ENCODE measurements around the gene PTGDS.

The PTGDS gene

DNA sequence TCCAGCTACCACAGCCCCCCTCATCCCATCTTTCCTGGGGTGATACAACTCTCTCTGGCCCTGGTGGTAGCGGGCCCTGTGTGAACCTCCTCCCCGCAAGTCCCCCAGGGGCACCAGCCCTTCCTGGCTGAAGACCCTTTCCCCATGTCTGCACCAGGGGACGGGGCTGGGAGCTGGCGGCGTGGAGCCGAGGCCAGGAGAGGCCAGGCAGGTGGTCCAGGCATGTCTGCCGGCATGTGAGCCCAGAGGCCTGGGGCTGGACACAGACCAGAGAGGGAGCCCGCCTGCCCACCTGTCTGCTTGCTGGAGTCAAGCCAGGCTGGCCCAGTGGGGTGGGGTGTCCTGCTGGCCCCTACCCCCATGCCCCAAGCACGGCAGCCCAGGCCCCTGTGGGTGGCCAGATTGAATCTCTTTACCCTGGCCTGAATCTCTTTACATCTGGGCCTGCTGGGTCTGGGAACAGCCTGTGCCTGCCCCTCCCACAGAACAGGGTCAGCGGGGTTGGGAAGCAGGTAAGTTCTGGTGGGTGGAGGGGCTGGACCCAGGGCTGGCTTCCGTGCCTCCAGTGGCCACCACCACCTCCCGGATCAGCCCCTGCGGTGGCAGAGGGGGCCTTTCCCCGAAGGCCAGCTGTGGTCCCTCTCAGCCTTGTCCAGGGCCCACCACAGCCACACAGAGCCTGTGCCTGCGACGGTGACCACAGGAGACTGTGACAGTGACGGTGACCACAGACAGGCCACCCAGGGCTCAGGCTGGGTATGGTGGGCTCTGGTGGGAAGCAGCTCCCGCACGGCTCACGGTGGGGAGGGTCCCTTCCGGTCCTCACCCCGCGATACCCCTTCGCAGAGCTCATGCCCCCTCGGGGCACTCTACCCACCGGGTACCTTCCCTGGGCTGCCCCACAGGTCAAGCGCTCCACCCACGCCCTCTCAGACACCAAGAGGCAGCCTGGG lies 18.1 kb upstream of the PTGDS start:
- H3K4me3 ChIP-seq (ENCODE audit: low read depth, low read length) = no peak overlapping the region
- no peak for DNase-seq (ENCODE audit: low read depth)
- TF ChIP-seq, protein P1, sequence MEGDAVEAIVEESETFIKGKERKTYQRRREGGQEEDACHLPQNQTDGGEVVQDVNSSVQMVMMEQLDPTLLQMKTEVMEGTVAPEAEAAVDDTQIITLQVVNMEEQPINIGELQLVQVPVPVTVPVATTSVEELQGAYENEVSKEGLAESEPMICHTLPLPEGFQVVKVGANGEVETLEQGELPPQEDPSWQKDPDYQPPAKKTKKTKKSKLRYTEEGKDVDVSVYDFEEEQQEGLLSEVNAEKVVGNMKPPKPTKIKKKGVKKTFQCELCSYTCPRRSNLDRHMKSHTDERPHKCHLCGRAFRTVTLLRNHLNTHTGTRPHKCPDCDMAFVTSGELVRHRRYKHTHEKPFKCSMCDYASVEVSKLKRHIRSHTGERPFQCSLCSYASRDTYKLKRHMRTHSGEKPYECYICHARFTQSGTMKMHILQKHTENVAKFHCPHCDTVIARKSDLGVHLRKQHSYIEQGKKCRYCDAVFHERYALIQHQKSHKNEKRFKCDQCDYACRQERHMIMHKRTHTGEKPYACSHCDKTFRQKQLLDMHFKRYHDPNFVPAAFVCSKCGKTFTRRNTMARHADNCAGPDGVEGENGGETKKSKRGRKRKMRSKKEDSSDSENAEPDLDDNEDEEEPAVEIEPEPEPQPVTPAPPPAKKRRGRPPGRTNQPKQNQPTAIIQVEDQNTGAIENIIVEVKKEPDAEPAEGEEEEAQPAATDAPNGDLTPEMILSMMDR (IDR thresholded peaks at IDR 0.05; ENCODE audit: low read depth, low read length, missing control alignments) = no peak

DNA sequence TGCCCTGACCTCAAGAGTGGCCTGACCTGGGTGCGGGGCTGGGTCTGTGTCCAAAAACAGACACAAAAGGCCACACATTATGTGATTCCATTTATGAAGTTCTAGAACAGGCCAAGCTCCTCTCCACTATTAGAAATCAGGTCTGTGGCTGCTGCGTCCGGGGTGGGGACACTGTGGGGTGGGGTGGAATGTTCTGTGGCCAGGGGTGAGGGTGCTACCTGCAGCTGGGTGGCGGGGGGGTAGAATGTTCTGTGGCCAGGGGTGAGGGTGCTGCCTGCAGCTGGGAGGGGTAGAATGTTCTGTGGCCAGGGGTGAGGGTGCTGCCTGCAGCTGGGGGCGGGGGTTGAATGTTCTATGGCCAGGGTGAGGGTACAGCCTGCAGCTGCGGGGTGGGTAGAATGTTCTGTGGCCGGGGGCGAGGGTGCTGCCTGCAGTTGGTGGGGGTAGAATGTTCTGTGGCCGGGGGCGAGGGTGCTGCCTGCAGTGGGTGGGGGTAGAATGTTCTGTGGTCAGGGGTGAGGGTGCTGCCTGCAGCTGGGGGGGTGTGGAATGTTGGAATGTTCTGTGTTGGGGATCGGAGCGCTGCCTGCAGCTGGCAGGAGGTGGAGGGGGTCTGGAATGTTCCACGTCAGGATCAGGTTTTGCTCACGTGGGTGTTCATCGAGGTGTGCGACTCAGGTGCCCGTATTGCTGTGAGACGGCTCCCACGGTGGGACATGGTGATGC lies 16.9 kb upstream of the PTGDS start:
- no peak overlapping the region for H3K4me3 ChIP-seq (ENCODE audit: low read depth, low read length)
- no peak for DNase-seq (ENCODE audit: low read depth)
- TF ChIP-seq, protein P1 (IDR thresholded peaks at IDR 0.05; ENCODE audit: low read depth, low read length, missing control alignments) = no peak

DNA sequence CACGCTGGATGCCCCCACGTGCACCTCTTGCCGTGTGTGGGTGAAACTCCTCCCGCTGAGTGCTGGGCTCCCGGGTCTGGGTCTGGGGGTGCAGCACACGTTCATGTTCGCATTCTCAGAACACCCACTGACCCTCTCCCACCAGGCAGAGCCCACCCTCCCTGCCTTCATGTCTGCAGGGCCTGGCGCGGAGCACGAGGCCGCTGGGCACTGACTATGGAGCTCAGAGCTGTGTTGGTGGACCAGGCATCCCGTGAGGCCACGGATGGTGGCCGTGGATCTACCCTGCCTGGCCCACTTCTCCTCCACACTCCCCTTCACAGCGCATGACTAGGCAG lies 16.4 kb upstream of the PTGDS start:
- no peak overlapping the region for H3K4me3 ChIP-seq (ENCODE audit: low read depth, low read length)
- TF ChIP-seq, protein P1 (IDR thresholded peaks at IDR 0.05; ENCODE audit: low read depth, low read length, missing control alignments) = no peak
- DNase-seq (ENCODE audit: low read depth) = no peak

DNA sequence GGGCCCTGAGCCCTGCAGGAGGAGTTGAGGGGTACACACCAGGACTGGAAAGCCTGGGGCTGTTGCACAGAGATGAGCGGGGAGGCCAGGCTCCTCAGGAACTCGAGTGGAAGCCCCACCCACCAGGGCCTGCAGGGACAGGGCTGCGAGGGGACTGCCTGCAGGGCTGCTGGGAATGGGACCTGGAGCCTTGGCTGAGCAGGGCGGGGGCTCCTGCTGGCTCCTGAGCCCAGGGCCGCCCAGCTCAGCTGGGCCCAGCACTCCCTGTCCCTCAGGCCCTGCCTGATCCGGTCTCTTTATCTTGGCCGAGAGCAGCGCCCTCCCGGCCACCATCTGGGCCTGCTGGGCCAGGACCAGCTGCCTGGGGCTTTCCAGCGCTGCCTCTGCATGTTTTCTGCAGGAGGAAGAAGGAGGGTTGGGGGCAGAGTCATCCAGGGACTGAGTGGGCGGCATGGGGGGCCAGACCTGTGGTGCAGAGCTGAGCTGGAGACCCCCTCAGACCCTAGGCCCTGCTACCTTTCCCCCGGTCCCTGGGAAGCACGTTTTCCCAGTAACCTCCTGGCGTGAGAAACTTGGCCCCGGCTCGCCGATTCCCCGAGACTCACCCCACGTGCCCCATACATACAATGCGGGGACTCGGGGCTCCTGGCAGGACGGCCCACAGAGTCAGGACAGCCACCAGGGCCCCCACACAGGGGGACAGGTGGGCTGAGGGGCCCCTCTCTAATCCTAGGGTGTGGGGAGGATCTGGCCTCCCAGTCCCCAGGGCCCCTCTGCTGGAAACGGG lies 15.8 kb upstream of the PTGDS start:
- no peak overlapping the region for H3K4me3 ChIP-seq (ENCODE audit: low read depth, low read length)
- no peak for DNase-seq (ENCODE audit: low read depth)
- TF ChIP-seq, protein P1 (IDR thresholded peaks at IDR 0.05; ENCODE audit: low read depth, low read length, missing control alignments) = no peak

DNA sequence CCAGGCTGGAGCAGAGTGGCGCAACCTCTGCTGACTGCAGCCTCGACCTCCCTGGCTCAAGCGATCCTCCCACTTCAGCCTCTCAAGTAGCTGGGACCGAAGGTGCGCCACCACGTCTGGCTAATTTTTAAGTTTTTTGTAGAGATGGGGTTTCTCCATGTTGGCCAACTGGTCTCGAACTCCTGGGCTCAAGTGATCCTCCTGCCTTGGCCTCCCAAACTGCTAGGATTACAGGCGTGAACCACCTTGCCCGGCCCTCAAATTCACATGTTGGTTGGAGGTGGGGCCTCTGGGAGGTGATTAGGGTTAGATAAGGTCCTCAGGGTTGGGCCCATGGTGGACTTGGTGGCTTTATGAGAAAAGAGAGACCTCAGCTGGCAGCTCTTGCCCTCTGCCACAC lies 15.1 kb upstream of the PTGDS start:
- no peak overlapping the region for H3K4me3 ChIP-seq (ENCODE audit: low read depth, low read length)
- no peak for DNase-seq (ENCODE audit: low read depth)
- TF ChIP-seq, protein P1 (IDR thresholded peaks at IDR 0.05; ENCODE audit: low read depth, low read length, missing control alignments) = no peak

DNA sequence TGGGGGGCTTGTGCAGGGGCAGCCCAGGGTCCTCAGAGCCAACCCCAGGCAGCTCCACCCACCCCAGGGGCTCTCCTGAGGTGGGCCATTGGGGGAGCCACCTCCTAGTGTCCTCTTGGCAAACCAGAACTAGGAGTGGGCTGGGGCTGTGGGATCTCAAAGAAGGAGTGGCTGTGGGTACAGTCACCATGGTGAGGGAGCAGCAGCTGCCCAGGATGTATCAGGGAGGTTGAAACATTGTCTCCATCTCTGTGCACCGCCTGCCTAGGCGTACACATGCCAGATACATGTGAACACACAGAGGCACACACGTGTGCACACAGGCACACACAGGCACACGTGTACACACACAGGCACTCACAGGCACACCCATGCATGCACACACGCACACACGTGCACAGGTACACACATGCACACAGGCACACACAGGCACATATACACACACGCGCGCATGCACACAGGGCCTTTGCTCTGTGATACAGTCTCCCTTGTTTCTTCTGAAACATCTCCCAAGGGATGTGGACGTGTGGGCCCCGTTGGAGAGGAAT lies 14.5 kb upstream of the PTGDS start:
- no peak overlapping the region for H3K4me3 ChIP-seq (ENCODE audit: low read depth, low read length)
- TF ChIP-seq, protein P1 (IDR thresholded peaks at IDR 0.05; ENCODE audit: low read depth, low read length, missing control alignments) = no peak
- no peak for DNase-seq (ENCODE audit: low read depth)
